Measurements from ENCODE around the gene DNAH2. TPM values are rescaled to one million over a fixed set of nuclear protein-coding genes. Genes with fewer than 3 reads are reported as not detected.

The DNAH2 gene
- total RNA-seq, 1 donor = under 0.01 TPM

GRCh38 chr17:7750321-7750821, 32.8 kb downstream of the DNAH2 start:
- Histone ChIP-seq H3K4me3 (ENCODE audit: insufficient read depth, low read length) (no peak overlapping the region), H3K4me2 (ENCODE audit: insufficient read depth, low read length) (peak overlapping the region; percentile 63), H4K20me1 (ENCODE audit: insufficient read depth, low read length) (no peaks in the 10 kb centered on the region), H3K27me3 (ENCODE audit: insufficient read depth, low read length) (no peaks in the 10 kb centered on the region), H3K27ac (ENCODE audit: low read depth, low read length) (peak overlapping the region; percentile 65), H2AFZ (ENCODE audit: low read length) (no peak overlapping the region), H3K36me3 (ENCODE audit: insufficient read depth, low read length) (no peaks in the 10 kb centered on the region), H3K9me3 (ENCODE audit: low read depth, low read length) (no peaks in the 10 kb centered on the region), H3K79me2 (ENCODE audit: insufficient read depth, low read length) (no peaks in the 10 kb centered on the region), H3K4me1 (ENCODE audit: insufficient read depth, low read length) (peaks cover 36% of the 10 kb centered on the region)
- DNase-seq (ENCODE audit: insufficient read length, low spot score, missing footprints) = peak; percentile 86
- TF ChIP-seq, protein P1, sequence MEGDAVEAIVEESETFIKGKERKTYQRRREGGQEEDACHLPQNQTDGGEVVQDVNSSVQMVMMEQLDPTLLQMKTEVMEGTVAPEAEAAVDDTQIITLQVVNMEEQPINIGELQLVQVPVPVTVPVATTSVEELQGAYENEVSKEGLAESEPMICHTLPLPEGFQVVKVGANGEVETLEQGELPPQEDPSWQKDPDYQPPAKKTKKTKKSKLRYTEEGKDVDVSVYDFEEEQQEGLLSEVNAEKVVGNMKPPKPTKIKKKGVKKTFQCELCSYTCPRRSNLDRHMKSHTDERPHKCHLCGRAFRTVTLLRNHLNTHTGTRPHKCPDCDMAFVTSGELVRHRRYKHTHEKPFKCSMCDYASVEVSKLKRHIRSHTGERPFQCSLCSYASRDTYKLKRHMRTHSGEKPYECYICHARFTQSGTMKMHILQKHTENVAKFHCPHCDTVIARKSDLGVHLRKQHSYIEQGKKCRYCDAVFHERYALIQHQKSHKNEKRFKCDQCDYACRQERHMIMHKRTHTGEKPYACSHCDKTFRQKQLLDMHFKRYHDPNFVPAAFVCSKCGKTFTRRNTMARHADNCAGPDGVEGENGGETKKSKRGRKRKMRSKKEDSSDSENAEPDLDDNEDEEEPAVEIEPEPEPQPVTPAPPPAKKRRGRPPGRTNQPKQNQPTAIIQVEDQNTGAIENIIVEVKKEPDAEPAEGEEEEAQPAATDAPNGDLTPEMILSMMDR (IDR thresholded peaks at IDR 0.05; ENCODE audit: extremely low read depth, low read depth, low read length) = no peak

DNA sequence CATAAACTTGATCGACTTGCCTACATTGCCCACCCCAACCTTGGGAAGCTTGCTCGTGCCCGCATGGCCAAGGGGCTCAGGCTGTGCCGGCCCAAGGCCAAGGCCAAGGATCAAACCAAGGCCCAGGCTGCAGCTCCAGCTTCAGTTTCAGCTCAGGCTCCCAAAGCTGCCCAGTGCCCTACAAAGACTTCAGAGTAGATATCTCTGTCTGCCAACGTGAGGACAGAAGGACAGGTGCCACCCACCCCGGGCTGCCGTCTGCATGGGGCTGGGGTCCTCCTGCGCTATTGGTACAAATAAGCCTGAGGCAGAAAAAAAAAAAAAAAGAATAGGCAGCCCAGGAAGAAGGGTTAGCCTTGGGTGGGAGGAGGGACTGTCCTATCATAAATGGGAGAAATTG, 37.1 kb downstream of the DNAH2 start:
- no peaks in the 10 kb centered on the region for H3K9me3 ChIP-seq (ENCODE audit: low read depth, low read length)
- H3K4me1 ChIP-seq (ENCODE audit: insufficient read depth, low read length) = peaks cover 13% of the 10 kb centered on the region
- no peak overlapping the region for H3K27ac ChIP-seq (ENCODE audit: low read depth, low read length)
- H4K20me1 ChIP-seq (ENCODE audit: insufficient read depth, low read length) = no peaks in the 10 kb centered on the region
- H2AFZ ChIP-seq (ENCODE audit: low read length) = no peak overlapping the region
- TF ChIP-seq, protein P1 (IDR thresholded peaks at IDR 0.05; ENCODE audit: extremely low read depth, low read depth, low read length) = no peak
- H3K36me3 ChIP-seq (ENCODE audit: insufficient read depth, low read length) = no peaks in the 10 kb centered on the region
- H3K4me2 ChIP-seq (ENCODE audit: insufficient read depth, low read length) = no peak overlapping the region
- H3K27me3 ChIP-seq (ENCODE audit: insufficient read depth, low read length) = no peaks in the 10 kb centered on the region
- no peak for DNase-seq (ENCODE audit: insufficient read length, low spot score, missing footprints)
- H3K79me2 ChIP-seq (ENCODE audit: insufficient read depth, low read length) = no peaks in the 10 kb centered on the region
- H3K4me3 ChIP-seq (ENCODE audit: insufficient read depth, low read length) = no peak overlapping the region

GRCh38 chr17:7755095-7755890, 37.7 kb downstream of the DNAH2 start:
- Histone ChIP-seq H4K20me1 (ENCODE audit: insufficient read depth, low read length) (no peaks in the 10 kb centered on the region), H3K79me2 (ENCODE audit: insufficient read depth, low read length) (no peaks in the 10 kb centered on the region), H3K9me3 (ENCODE audit: low read depth, low read length) (no peaks in the 10 kb centered on the region), H3K4me1 (ENCODE audit: insufficient read depth, low read length) (peaks cover 9% of the 10 kb centered on the region), H3K4me2 (ENCODE audit: insufficient read depth, low read length) (no peak overlapping the region), H2AFZ (ENCODE audit: low read length) (no peak overlapping the region), H3K4me3 (ENCODE audit: insufficient read depth, low read length) (no peak overlapping the region), H3K27me3 (ENCODE audit: insufficient read depth, low read length) (no peaks in the 10 kb centered on the region), H3K27ac (ENCODE audit: low read depth, low read length) (no peak overlapping the region), H3K36me3 (ENCODE audit: insufficient read depth, low read length) (no peaks in the 10 kb centered on the region)
- TF ChIP-seq, protein P1 (IDR thresholded peaks at IDR 0.05; ENCODE audit: extremely low read depth, low read depth, low read length) = no peak
- DNase-seq (ENCODE audit: insufficient read length, low spot score, missing footprints) = no peak

- no peaks in the 10 kb centered on the region for H3K36me3 ChIP-seq (ENCODE audit: insufficient read depth, low read length)
- H3K4me1 ChIP-seq (ENCODE audit: insufficient read depth, low read length) = no peaks in the 10 kb centered on the region
- H3K27me3 ChIP-seq (ENCODE audit: insufficient read depth, low read length) = no peaks in the 10 kb centered on the region
- no peaks in the 10 kb centered on the region for H3K79me2 ChIP-seq (ENCODE audit: insufficient read depth, low read length)
- TF ChIP-seq, protein P1 (IDR thresholded peaks at IDR 0.05; ENCODE audit: extremely low read depth, low read depth, low read length) = no peak
- no peaks in the 10 kb centered on the region for H4K20me1 ChIP-seq (ENCODE audit: insufficient read depth, low read length)
- no peak overlapping the region for H3K4me3 ChIP-seq (ENCODE audit: insufficient read depth, low read length)
- no peak overlapping the region for H3K27ac ChIP-seq (ENCODE audit: low read depth, low read length)
- H3K9me3 ChIP-seq (ENCODE audit: low read depth, low read length) = no peaks in the 10 kb centered on the region
- DNase-seq (ENCODE audit: insufficient read length, low spot score, missing footprints) = no peak
- H2AFZ ChIP-seq (ENCODE audit: low read length) = no peak overlapping the region
- H3K4me2 ChIP-seq (ENCODE audit: insufficient read depth, low read length) = no peak overlapping the region
Observed at GRCh38 chr17:7756968-7757367, 39.4 kb downstream of the DNAH2 start.

All from osteoblast (primary cell).